ENCODE data around the gene SLC2A2. TPM values are rescaled to one million over a fixed set of nuclear protein-coding genes. Genes with fewer than 3 reads are reported as not detected.

SLC2A2 gene
- total and polyA plus RNA-seq, 2 donors from 2014 or later = 12.6 to 31.0 TPM

DNA sequence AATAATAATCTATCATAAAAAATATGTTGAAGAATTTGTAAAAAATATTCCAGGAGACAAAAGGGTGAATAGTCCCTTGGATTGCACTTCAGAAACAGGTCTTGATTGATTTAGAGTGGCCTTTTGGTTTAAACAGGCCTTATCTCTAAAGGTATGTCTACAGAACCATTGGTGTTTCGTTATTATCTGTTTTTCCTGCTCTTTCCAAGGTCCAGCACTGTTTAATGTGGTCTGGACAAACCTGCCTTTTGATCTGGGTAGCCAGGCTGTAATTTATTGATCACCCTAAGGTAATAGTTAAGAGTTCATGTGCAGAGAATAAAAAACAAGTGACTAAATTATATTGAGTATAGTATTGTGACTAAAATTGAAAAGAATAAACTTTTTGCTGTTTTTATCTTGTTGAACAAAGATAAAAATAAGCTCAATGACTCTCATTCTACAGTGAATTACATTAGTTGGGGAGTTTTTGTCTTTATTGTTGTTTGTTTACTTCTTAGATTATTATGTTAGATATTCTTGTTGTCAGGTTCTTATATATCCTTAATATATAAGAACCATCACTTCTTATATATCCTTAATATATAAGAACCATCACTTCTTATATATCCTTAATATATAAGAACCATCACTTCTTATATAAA lies 25.1 kb downstream of the SLC2A2 start:
- peak; percentile 77 for FAIRE-seq
- peaks cover 0 to 23% (median 5%) of the 10 kb centered on the region in 3 donors for H3K4me1 ChIP-seq (ENCODE audit: control insufficient read depth in 2 of 3, insufficient read depth in 2 of 3, low read depth in 1 of 3, low read length in 3 of 3)
- no peak for DNase-seq
- intact Hi-C loops (cut with DNase I) = no loop called here
- H3K27me3 ChIP-seq (ENCODE audit: control insufficient read depth, insufficient read depth, low read length) = no peaks in the 10 kb centered on the region
- TF ChIP-seq, protein P1, sequence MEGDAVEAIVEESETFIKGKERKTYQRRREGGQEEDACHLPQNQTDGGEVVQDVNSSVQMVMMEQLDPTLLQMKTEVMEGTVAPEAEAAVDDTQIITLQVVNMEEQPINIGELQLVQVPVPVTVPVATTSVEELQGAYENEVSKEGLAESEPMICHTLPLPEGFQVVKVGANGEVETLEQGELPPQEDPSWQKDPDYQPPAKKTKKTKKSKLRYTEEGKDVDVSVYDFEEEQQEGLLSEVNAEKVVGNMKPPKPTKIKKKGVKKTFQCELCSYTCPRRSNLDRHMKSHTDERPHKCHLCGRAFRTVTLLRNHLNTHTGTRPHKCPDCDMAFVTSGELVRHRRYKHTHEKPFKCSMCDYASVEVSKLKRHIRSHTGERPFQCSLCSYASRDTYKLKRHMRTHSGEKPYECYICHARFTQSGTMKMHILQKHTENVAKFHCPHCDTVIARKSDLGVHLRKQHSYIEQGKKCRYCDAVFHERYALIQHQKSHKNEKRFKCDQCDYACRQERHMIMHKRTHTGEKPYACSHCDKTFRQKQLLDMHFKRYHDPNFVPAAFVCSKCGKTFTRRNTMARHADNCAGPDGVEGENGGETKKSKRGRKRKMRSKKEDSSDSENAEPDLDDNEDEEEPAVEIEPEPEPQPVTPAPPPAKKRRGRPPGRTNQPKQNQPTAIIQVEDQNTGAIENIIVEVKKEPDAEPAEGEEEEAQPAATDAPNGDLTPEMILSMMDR (IDR thresholded peaks at IDR 0.05; ENCODE audit: borderline replicate concordance, extremely low read depth, insufficient read depth) = no peak
- H3K9me3 ChIP-seq (ENCODE audit: control insufficient read depth in 2 of 3, insufficient read depth in 1 of 3, low read length in 3 of 3) = no peaks in the 10 kb centered on the region
- H3K27ac ChIP-seq (ENCODE audit: low read depth in 2 of 2, low read length in 2 of 2) = no peak overlapping the region
- no peak overlapping the region for H3K9ac ChIP-seq (ENCODE audit: low read length in 3 of 3)
- H3K36me3 ChIP-seq (ENCODE audit: control insufficient read depth in 2 of 3, insufficient read depth in 3 of 3, low read length in 3 of 3) = no peaks in the 10 kb centered on the region
- H3K4me3 ChIP-seq (ENCODE audit: low read length in 3 of 3) = no peak overlapping the region

DNA sequence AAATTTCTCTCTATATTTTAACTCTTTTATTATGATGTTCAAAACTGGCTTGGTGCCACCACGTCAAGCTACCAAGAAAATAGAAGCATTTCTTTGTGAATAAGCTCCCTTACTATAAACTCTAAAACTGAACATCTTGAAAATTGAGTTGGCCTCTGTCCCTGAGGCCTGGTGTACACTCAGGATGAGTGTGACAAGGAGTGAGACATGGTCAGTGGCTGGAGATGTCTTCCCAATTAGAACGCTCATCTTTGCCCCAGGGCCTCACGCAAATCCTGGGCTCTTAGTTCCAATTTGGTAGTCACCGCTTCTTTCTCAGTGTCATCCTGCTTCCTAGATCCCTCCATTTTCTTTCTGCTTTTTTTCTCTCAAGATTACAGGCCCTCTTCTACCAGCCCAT lies 26.2 kb downstream of the SLC2A2 start:
- TF ChIP-seq, protein P1 (IDR thresholded peaks at IDR 0.05; ENCODE audit: borderline replicate concordance, extremely low read depth, insufficient read depth) = no peak
- Histone ChIP-seq H3K36me3 (ENCODE audit: control insufficient read depth in 2 of 3, insufficient read depth in 3 of 3, low read length in 3 of 3) (no peaks in the 10 kb centered on the region), H3K9ac (ENCODE audit: low read length in 3 of 3) (no peak overlapping the region)

DNA sequence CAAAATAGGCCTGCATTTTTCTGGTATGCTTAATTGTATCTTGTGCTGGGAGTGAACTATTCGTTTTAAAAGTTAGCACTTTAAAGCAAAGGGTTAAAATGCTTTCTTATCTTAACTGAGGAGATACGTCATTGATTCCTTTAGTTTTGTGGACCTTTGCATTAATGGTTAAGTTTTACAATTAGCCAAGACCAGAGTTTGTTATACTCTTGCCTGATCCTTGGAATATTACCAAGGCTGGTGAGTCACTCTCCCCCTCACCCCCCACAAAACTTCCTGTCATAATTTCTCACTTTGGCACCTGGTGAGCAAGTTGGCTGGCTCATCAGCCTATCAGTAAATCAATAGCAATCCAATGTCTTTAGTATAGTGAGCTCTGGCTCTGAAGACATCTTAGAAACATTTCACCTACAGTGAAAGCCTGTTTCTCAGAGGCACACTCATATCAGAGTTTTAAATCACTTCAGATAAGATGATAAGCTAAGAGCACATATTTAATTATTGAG lies 26.7 kb downstream of the SLC2A2 start:
- intact Hi-C loops (cut with DNase I) = no loop called here
- FAIRE-seq = no peak

More for the DNA sequence above, 26.2 kb downstream of the SLC2A2 start:
- Histone ChIP-seq H3K9me3 (ENCODE audit: control insufficient read depth in 2 of 3, insufficient read depth in 1 of 3, low read length in 3 of 3) (no peaks in the 10 kb centered on the region), H3K27ac (ENCODE audit: low read depth in 2 of 2, low read length in 2 of 2) (peak overlapping the region in 1 of 2 donors; percentile 13), H3K4me3 (ENCODE audit: low read length in 3 of 3) (no peak overlapping the region), H3K4me1 (ENCODE audit: control insufficient read depth in 2 of 3, insufficient read depth in 2 of 3, low read depth in 1 of 3, low read length in 3 of 3) (peaks cover 0 to 23% (median 5%) of the 10 kb centered on the region in 3 donors), H3K27me3 (ENCODE audit: control insufficient read depth, insufficient read depth, low read length) (no peaks in the 10 kb centered on the region)
- DNase-seq (no peak), FAIRE-seq (no peak)
- intact Hi-C loops (cut with DNase I) = no loop called here

More for the DNA sequence above, 26.7 kb downstream of the SLC2A2 start:
- no peaks in the 10 kb centered on the region for H3K9me3 ChIP-seq (ENCODE audit: control insufficient read depth in 2 of 3, insufficient read depth in 1 of 3, low read length in 3 of 3)
- no peak overlapping the region for H3K9ac ChIP-seq (ENCODE audit: low read length in 3 of 3)
- peaks cover 0 to 23% (median 5%) of the 10 kb centered on the region in 3 donors for H3K4me1 ChIP-seq (ENCODE audit: control insufficient read depth in 2 of 3, insufficient read depth in 2 of 3, low read depth in 1 of 3, low read length in 3 of 3)
- H3K36me3 ChIP-seq (ENCODE audit: control insufficient read depth in 2 of 3, insufficient read depth in 3 of 3, low read length in 3 of 3) = no peaks in the 10 kb centered on the region
- no peaks in the 10 kb centered on the region for H3K27me3 ChIP-seq (ENCODE audit: control insufficient read depth, insufficient read depth, low read length)
- H3K4me3 ChIP-seq (ENCODE audit: low read length in 3 of 3) = no peak overlapping the region
- peak in 1 of 5 donors; percentile 21 for DNase-seq
- TF ChIP-seq, protein P1 (IDR thresholded peaks at IDR 0.05; ENCODE audit: borderline replicate concordance, extremely low read depth, insufficient read depth) = no peak
- H3K27ac ChIP-seq (ENCODE audit: low read depth in 2 of 2, low read length in 2 of 2) = peak overlapping the region in 1 of 2 donors; percentile 73
